MCF 10A (cell line): ENCODE measurements around the gene DHX36. TPM values are rescaled to one million over a fixed set of nuclear protein-coding genes. Genes with fewer than 3 reads are reported as not detected.

Experiments
- BruUV-seq: library from RNA; stranded (reverse); fragments of 400-500 nt; replicated peaks from 2 replicates; lab custom pipeline; 2021; lab: Mats Ljungman, UMichigan
- CTCF ChIA-PET: fragments of 300-600 bp; sonication (Branson Sonifier 250); formaldehyde crosslinking; extraction: SDS; loops from one replicate; lab custom pipeline; 2021; ENCODE audit warnings: antibody characterized with exemption, inconsistent platforms; lab: Yijun Ruan, JAX
- POLR2A ChIA-PET: fragments of 300-600, 350-650 bp; sonication (Branson Sonifier 250); formaldehyde crosslinking; extraction: SDS; loops from one replicate; lab custom pipeline; 2020; ENCODE audit warnings: antibody characterized with exemption, inconsistent platforms; lab: Yijun Ruan, JAX
- DNase-seq: peaks from one replicate; pipeline ENCODE4 v3.0.0-alpha.2; 2018; ENCODE audit not compliant: unreplicated experiment
- H3K27ac Mint-ChIP-seq: one replicate; pipeline ENCODE4 v1.8.0; 2022; ENCODE audit warnings: mild to moderate bottlenecking, low read depth, mixed read lengths; ENCODE audit not compliant: unreplicated experiment
- H3K27me3 Mint-ChIP-seq: one replicate; pipeline ENCODE4 v1.8.0; 2022; ENCODE audit warnings: mixed read lengths; ENCODE audit not compliant: insufficient read depth, unreplicated experiment
- H3K36me3 Mint-ChIP-seq: one replicate; pipeline ENCODE4 v1.8.0; 2022; ENCODE audit warnings: mild to moderate bottlenecking, moderate library complexity, mixed read lengths; ENCODE audit not compliant: insufficient read depth, unreplicated experiment
- H3K4me1 Mint-ChIP-seq: one replicate; pipeline ENCODE4 v1.8.0; 2022; ENCODE audit warnings: mixed read lengths; ENCODE audit not compliant: insufficient read depth, unreplicated experiment
- H3K4me3 Mint-ChIP-seq: one replicate; pipeline ENCODE4 v1.8.0; 2022; ENCODE audit warnings: mild to moderate bottlenecking, moderate library complexity, mixed read lengths; ENCODE audit not compliant: unreplicated experiment
- H3K9me3 Mint-ChIP-seq: one replicate; pipeline ENCODE4 v1.8.0; 2022; ENCODE audit warnings: mixed read lengths; ENCODE audit not compliant: unreplicated experiment
- intact Hi-C: fragments of 100-400 bp; cut with micrococcal nuclease; formaldehyde crosslinking; loops from 2 replicates; pipeline ENCODE4 v1.14.1; 2022
- total RNA-seq: library from RNA; stranded (reverse); gene quantifications from 2 replicates; pipeline ENCODE4 v1.2.3, GENCODE V29; 2022
- TF ChIP-seq, protein P1 (sequence below): fragments of 200-600 bp; IDR thresholded peaks from one replicate; pipeline ENCODE4 v1.8.0; 2022; ENCODE audit warnings: antibody characterized with exemption, mild to moderate bottlenecking; ENCODE audit not compliant: unreplicated experiment

DHX36 gene
- total RNA-seq, 1 experiment from 2014 or later = 108 TPM

DNA sequence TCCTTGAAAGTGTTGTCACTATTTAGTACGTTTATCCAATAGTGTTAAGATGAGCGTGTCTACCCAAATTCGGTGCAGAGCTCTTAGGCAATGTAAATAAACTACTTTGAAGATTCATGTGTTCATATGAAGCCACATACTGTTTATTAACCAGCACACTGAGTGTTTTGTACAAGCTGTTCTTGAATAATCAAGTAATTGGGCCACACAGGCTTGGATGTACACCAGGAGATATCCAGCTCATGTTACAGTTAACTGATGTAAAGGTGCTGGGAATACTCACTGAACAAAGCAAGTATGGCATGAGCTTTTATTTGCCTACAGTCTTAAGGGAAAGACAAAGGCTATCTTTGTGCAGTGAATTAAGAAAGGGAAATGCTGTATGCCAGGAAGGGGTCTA is 632 bp upstream of the DHX36 start:
- ChIA-PET POLR2A (interaction anchor here (1.0 to 1.9 kb wide), 7 partner anchors 11 to 406 kb away, joined by 3 to 8 read pairs (median 4); no protein-coding TSS in a partner anchor), CTCF (interaction anchor here (0.7 to 1.7 kb wide), 5 partner anchors 11 to 1340 kb away, joined by 3 to 9 read pairs (median 7); no protein-coding TSS in a partner anchor)
- peaks cover 10% of the 10 kb centered on the region for H3K4me1 Mint-ChIP-seq
- peak; percentile 8 for DNase-seq
- H3K36me3 Mint-ChIP-seq = peaks cover 16% of the 10 kb centered on the region
- no peaks in the 10 kb centered on the region for H3K9me3 Mint-ChIP-seq
- intact Hi-C loops = no loop called here
- H3K27me3 Mint-ChIP-seq = no peaks in the 10 kb centered on the region
- H3K27ac Mint-ChIP-seq = peak overlapping the region; percentile 99
- TF ChIP-seq, protein P1, sequence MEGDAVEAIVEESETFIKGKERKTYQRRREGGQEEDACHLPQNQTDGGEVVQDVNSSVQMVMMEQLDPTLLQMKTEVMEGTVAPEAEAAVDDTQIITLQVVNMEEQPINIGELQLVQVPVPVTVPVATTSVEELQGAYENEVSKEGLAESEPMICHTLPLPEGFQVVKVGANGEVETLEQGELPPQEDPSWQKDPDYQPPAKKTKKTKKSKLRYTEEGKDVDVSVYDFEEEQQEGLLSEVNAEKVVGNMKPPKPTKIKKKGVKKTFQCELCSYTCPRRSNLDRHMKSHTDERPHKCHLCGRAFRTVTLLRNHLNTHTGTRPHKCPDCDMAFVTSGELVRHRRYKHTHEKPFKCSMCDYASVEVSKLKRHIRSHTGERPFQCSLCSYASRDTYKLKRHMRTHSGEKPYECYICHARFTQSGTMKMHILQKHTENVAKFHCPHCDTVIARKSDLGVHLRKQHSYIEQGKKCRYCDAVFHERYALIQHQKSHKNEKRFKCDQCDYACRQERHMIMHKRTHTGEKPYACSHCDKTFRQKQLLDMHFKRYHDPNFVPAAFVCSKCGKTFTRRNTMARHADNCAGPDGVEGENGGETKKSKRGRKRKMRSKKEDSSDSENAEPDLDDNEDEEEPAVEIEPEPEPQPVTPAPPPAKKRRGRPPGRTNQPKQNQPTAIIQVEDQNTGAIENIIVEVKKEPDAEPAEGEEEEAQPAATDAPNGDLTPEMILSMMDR = no peak
- peak overlapping the region; percentile 87 for H3K4me3 Mint-ChIP-seq
- TSS peak; percentile 87 for BruUV-seq

DNA sequence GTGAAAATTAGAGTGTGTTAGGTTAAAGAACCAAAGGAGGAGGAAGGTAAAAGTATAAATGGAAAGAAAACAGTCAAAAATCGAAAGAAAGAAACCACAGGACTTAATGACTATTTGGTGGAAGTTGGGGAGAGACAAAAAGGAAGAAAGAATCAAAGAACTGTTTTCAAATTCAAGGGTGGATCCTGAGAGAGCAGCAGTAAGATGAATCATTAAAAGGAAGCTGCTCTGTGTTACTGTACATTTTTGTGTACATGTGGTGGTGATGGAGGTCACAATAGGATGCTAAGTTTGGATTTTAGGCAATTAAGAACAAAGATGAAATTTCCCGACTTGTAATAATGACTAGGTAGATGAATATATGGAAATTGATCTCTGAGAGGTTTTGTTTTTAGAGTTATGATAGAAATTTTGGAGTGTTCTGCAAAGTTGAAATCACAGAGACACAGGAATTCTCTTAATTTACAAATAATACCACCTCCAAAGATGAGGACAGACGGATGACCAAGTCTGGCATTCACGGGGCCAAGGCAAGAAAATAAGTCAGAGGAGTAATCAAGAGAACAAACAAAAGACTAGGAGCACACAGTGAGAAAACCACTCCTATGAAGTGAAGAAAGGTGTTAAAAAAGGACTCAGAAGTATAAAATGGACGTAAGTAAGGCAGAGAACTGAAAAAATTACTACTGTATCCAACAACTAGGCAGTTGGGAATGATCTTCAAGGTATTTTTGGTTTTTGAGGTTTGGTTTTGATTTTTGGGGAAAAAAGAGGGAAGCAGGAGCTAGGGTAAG is 7.1 kb downstream of the DHX36 start:
- peaks cover 43% of the 10 kb centered on the region for H3K36me3 Mint-ChIP-seq
- intact Hi-C loops = no loop called here
- H3K27me3 Mint-ChIP-seq = no peaks in the 10 kb centered on the region
- TF ChIP-seq, protein P1 = no peak
- H3K9me3 Mint-ChIP-seq = no peaks in the 10 kb centered on the region
- no TSS peak for BruUV-seq
- ChIA-PET POLR2A (interaction anchor here (0.6 to 1.6 kb wide), 2 partner anchors 10 to 13 kb away, joined by 4 read pairs; no protein-coding TSS in a partner anchor), CTCF (interaction anchor here (0.6 kb wide), 1 partner anchor 29 kb away, joined by 3 read pairs; no protein-coding TSS in a partner anchor)
- H3K4me1 Mint-ChIP-seq = peaks cover 6% of the 10 kb centered on the region
- DNase-seq = no peak
- peak overlapping the region; percentile 28 for H3K27ac Mint-ChIP-seq
- H3K4me3 Mint-ChIP-seq = no peak overlapping the region

DNA sequence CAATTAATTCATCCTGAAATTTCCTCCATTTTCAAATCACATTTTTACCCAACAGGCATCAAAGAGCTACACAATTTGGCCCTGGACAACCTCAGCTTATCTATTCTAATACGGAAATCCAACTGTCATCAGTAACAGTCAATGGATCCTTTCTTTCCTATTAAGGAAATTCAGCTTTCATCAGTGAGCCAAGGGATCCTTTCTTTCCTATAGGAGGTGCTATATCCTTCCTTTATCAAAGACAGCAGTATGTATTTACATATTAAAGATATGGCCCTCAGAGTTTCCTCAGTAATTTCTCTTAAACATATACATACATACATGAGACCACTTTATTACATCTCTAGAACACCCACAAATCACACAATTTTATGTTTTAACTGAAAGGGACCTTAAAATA is 10.1 kb downstream of the DHX36 start:
- Mint-ChIP-seq H3K36me3 (peaks cover 62% of the 10 kb centered on the region), H3K27ac (peak overlapping the region; percentile 14), H3K4me1 (no peaks in the 10 kb centered on the region), H3K4me3 (no peak overlapping the region), H3K27me3 (no peaks in the 10 kb centered on the region), H3K9me3 (no peaks in the 10 kb centered on the region)
- ChIA-PET POLR2A (interaction anchor here (0.5 to 2.8 kb wide), 4 partner anchors 9 to 947 kb away, joined by 3 to 8 read pairs (median 6); no protein-coding TSS in a partner anchor), CTCF (interaction anchor here (1.1 kb wide), 1 partner anchor 12 kb away, joined by 4 read pairs; no protein-coding TSS in a partner anchor)
- intact Hi-C loops = no loop called here
- BruUV-seq = no TSS peak
- TF ChIP-seq, protein P1 = no peak
- DNase-seq = no peak

DNA sequence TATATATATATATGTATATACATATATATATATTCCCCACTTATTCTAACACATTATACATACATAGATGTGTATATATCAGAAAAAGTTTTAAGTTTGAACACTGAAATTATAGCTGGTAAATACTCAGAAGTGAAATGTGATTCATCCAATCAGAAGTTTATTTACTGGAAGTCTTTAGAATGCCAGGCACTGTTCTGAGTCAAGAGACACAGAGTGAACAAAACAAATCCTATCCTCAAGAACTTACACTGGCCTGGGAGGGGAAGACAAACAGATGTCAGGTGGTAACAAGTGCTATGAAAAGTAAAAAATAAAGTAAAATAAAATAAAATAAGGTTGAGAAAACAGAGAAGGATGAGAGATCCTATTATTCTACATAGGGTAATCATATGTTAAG is 13.4 kb downstream of the DHX36 start:
- H3K27ac Mint-ChIP-seq = peak overlapping the region; percentile 59
- H3K4me1 Mint-ChIP-seq = no peaks in the 10 kb centered on the region
- no peak overlapping the region for H3K4me3 Mint-ChIP-seq
- TF ChIP-seq, protein P1 = no peak
- BruUV-seq = no TSS peak
- DNase-seq = no peak
- H3K27me3 Mint-ChIP-seq = no peaks in the 10 kb centered on the region
- intact Hi-C loops = no loop called here
- ChIA-PET CTCF (no interaction called here), POLR2A (interaction anchor here (0.6 to 1.2 kb wide), 3 partner anchors 26 to 428 kb away, joined by 3 read pairs; no protein-coding TSS in a partner anchor)
- no peaks in the 10 kb centered on the region for H3K9me3 Mint-ChIP-seq
- peaks cover 87% of the 10 kb centered on the region for H3K36me3 Mint-ChIP-seq
